ENCODE data around the gene RNASE4. TPM values are rescaled to one million over a fixed set of nuclear protein-coding genes. Genes with fewer than 3 reads are reported as not detected.
A peak's percentile ranks its signal among the peaks of the same experiment; 100 is the strongest.

RNASE4 gene
- total and polyA plus RNA-seq, 2 experiments from 2014 or later: 0.29 to 2.0 TPM

DNA sequence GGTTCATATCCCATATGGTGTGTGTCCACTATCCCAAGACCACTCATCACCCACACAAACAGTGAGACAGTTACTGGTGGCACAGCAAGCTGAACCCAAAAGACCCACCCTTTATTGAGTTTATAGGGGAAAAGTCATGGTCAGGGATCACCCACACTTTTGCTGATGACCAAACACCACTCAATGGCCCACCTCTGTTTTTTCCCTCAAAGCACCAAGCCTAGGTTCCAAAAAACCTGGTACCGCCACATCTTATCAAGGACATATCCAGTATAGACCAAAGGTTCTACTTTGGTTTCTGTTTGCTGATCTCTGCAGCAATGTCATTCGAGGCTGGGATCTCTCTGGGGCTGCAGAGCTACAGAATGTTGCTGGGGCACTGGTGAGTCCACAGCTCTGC is 23.2 kb upstream of the RNASE4 start (continued):
- TF ChIP-seq, protein P1, sequence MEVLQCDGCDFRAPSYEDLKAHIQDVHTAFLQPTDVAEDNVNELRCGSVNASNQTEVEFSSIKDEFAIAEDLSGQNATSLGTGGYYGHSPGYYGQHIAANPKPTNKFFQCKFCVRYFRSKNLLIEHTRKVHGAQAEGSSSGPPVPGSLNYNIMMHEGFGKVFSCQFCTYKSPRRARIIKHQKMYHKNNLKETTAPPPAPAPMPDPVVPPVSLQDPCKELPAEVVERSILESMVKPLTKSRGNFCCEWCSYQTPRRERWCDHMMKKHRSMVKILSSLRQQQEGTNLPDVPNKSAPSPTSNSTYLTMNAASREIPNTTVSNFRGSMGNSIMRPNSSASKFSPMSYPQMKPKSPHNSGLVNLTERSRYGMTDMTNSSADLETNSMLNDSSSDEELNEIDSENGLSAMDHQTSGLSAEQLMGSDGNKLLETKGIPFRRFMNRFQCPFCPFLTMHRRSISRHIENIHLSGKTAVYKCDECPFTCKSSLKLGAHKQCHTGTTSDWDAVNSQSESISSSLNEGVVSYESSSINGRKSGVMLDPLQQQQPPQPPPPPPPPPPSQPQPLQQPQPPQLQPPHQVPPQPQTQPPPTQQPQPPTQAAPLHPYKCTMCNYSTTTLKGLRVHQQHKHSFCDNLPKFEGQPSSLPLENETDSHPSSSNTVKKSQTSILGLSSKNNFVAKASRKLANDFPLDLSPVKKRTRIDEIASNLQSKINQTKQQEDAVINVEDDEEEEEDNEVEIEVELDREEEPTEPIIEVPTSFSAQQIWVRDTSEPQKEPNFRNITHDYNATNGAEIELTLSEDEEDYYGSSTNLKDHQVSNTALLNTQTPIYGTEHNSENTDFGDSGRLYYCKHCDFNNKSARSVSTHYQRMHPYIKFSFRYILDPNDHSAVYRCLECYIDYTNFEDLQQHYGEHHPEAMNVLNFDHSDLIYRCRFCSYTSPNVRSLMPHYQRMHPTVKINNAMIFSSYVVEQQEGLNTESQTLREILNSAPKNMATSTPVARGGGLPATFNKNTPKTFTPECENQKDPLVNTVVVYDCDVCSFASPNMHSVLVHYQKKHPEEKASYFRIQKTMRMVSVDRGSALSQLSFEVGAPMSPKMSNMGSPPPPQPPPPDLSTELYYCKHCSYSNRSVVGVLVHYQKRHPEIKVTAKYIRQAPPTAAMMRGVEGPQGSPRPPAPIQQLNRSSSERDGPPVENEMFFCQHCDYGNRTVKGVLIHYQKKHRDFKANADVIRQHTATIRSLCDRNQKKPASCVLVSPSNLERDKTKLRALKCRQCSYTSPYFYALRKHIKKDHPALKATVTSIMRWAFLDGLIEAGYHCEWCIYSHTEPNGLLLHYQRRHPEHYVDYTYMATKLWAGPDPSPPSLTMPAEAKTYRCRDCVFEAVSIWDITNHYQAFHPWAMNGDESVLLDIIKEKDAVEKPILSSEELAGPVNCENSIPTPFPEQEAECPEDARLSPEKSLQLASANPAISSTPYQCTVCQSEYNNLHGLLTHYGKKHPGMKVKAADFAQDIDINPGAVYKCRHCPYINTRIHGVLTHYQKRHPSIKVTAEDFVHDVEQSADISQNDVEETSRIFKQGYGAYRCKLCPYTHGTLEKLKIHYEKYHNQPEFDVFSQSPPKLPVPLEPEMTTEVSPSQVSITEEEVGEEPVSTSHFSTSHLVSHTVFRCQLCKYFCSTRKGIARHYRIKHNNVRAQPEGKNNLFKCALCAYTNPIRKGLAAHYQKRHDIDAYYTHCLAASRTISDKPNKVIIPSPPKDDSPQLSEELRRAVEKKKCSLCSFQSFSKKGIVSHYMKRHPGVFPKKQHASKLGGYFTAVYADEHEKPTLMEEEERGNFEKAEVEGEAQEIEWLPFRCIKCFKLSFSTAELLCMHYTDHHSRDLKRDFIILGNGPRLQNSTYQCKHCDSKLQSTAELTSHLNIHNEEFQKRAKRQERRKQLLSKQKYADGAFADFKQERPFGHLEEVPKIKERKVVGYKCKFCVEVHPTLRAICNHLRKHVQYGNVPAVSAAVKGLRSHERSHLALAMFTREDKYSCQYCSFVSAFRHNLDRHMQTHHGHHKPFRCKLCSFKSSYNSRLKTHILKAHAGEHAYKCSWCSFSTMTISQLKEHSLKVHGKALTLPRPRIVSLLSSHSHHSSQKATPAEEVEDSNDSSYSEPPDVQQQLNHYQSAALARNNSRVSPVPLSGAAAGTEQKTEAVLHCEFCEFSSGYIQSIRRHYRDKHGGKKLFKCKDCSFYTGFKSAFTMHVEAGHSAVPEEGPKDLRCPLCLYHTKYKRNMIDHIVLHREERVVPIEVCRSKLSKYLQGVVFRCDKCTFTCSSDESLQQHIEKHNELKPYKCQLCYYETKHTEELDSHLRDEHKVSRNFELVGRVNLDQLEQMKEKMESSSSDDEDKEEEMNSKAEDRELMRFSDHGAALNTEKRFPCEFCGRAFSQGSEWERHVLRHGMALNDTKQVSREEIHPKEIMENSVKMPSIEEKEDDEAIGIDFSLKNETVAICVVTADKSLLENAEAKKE (CRISPR knock-in tag; IDR thresholded peaks at IDR 0.05): no peak
- no peak for TF ChIP-seq ZNF114 (CRISPR knock-in tag; IDR thresholded peaks at IDR 0.05)
- TF ChIP-seq CREB1 (CRISPR knock-in tag; IDR thresholded peaks at IDR 0.05; ENCODE audit: low read depth): no peak
- no peak for TF ChIP-seq POLR2AphosphoS5 (IDR thresholded peaks at IDR 0.05; ENCODE audit: low read depth)

GRCh38 chr14:20662968-20663732 is 21.2 kb upstream of the RNASE4 start:
- H2AFZ ChIP-seq: peak overlapping the region; percentile 100
- Mint-ChIP-seq H3K4me3 (peak overlapping the region; percentile 96), H3K9me3 (peaks cover 6% of the 10 kb centered on the region; the same call in 2 of the 3 replicates), H3K36me3 (ENCODE audit: low read depth) (no peaks in the 10 kb centered on the region; the same call in 2 of the 3 replicates), H3K27me3 (ENCODE audit: insufficient read depth, low read depth, poor library complexity) (peaks cover 31% of the 10 kb centered on the region), H3K4me1 (peaks cover 5% of the 10 kb centered on the region; the same call in 2 of the 3 replicates), H3K27ac (0 out of 2 replicates have a peak overlapping the region, but pooled peaks have one; percentile 49)
- ATAC-seq (peak; percentile 78), DNase-seq (ENCODE audit: low spot score) (peak; percentile 93)
- H3F3A ChIP-seq (replicated peaks; ENCODE audit: low read depth): peaks cover 11% of the 10 kb centered on the region; the same call in 1 of the 2 replicates
- H3K4me2 ChIP-seq: peak overlapping the region; percentile 90
- H3K79me2 ChIP-seq (replicated peaks; ENCODE audit: insufficient read depth): no peaks in the 10 kb centered on the region
- H3K4me3 ChIP-seq: peak overlapping the region; percentile 82
- H3K27ac ChIP-seq (ENCODE audit: low read depth): no peak overlapping the region
- H3K9me2 ChIP-seq (ENCODE audit: insufficient read depth): peaks cover 7% of the 10 kb centered on the region; the same call in 1 of the 2 replicates
- peaks cover 2% of the 10 kb centered on the region; the same call in 1 of the 2 replicates for H3K4me1 ChIP-seq (ENCODE audit: insufficient read depth)
- H4K20me1 ChIP-seq (replicated peaks; ENCODE audit: insufficient read depth): no peaks in the 10 kb centered on the region
- H3K36me3 ChIP-seq (ENCODE audit: insufficient read depth): no peaks in the 10 kb centered on the region
- H3K27me3 ChIP-seq (ENCODE audit: insufficient read depth): peaks cover 19% of the 10 kb centered on the region; the same call in 1 of the 2 replicates
- no peak for TF ChIP-seq ETS1 (IDR thresholded peaks at IDR 0.05)
- TF ChIP-seq, protein P1 (CRISPR knock-in tag; IDR thresholded peaks at IDR 0.05): peak; percentile 29; the same call in 1 of the 2 replicates
- TF ChIP-seq STAT1 (IDR thresholded peaks at IDR 0.05; ENCODE audit: unreplicated experiment): no peak
